Hindlimb muscle (tissue), 1 donor: ENCODE results near the gene KCNIP3. TPM values are rescaled to one million over a fixed set of nuclear protein-coding genes. Genes with fewer than 3 reads are reported as not detected.
"Not testable (repeated sequence)": the region's sequence is repeated elsewhere in the genome, so short reads cannot be mapped to it uniquely, and the experiment has no call there.

Experiments
- DNase-seq: peaks from one replicate; pipeline ENCODE4 v3.0.0-alpha.2; 2013
- polyA plus RNA-seq: library from polyadenylated mRNA; unstranded; fragments of 120-200 nt; gene quantifications from one replicate; pipeline ENCODE4 v1.2.1, GENCODE V29; 2013; ENCODE audit not compliant: insufficient read length

Gene KCNIP3
- 5.8 TPM for polyA plus RNA-seq

- no peak for DNase-seq
Measured at GRCh38 chr2:95296880-95297487, at the start of gene KCNIP3. Gene KCNIP3 (plus strand): TSS chr2:95297347. CDS start chr2:95297439, 92 bp downstream.

GRCh38 chr2:95258271-95258670 is 38.9 kb upstream of the KCNIP3 start:
- no peak for DNase-seq

DNA sequence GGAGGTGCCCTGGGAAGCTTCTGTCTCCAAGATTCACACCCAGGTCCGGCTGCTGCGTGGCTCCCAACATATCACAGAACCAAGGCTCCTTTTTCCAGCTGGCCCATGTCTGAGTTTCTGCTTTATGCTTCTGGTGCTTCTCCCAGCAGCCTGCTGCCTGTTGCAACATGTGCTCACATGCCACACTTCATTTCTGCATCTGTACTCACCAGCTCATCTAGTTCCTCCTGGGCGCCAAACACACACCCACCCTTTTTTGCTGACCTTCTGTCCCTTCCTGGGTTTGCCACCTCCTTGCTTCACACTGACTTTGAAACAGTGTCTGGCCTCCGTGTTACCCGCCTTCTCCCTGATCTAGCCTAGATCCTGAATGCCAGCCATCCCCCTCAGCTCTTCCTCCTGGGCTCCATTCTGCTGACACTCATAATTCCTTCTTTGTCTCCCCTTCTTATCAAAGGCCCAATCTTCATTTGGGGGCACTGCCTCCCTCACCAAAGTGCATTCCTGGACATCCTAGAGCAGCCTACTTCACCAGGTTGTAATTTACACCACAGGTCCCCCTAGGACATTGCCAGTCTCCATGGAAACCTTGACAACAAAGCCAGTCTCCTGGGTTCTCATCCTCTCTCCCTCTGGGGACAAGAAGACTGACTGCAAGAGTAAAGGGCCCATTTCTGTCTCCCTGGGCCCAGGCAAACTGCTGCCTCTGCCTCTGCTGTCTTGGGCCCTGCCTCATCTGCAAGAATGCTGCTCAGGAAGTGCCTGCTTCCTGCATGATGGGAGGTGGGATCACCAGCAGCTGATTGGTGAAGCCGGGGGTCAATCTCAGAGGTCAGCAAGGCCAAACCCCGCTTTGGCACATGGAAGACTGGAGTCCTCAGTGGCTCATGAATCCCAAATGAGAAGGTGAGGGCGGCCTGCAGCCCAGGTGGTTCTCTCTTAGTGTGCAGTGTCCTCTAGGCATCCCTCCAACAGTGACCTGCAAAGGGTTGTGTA is 36.8 kb upstream of the KCNIP3 start:
- no peak for DNase-seq

DNA sequence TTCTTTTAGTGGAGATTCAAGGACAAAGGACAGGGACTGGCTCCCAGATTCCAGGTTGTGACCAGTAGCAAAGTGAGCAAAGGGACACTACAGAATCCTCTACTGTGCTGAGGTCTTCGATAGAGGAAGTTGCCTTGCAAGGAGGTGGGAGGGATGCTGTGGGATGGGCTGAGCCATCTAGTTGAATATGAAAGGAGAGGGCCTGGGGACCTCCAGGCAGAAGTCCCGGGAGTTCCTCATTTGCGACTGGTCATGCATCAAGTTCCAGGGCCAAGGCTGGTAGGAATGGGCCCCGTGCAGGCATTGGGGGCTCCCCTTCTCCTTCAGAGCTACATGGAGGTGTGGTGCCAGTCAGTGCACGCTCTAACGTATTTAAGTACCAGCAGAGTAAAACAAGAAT is 35.5 kb upstream of the KCNIP3 start:
- no peak for DNase-seq

GRCh38 chr2:95262896-95263542 is 34.1 kb upstream of the KCNIP3 start:
- no peak for DNase-seq

- peak; percentile 19 for DNase-seq
Measured at GRCh38 chr2:95264624-95265023, 32.5 kb upstream of the KCNIP3 start.

DNA sequence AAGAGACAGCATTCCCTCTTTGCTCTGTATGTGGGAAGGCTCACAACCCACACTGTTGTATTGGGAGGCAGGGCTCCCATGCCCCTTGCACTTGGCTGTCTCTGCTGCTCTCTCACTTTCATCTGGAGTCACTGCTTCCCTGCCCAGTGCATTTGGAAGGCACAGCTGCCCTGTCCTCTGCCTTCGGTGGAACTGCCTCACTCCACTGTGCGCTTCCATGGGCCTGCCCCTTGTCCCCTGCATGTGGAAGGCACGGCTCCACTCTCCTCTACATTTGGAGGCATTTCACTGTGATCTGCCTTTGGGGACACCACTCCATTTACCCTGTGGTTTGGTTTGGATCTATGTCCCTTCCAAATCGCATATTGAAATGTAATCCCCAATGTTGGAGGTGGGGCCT is 32.0 kb upstream of the KCNIP3 start:
- no peak for DNase-seq

- DNase-seq: no peak
Measured at GRCh38 chr2:95266781-95267430, 30.2 kb upstream of the KCNIP3 start.

DNA sequence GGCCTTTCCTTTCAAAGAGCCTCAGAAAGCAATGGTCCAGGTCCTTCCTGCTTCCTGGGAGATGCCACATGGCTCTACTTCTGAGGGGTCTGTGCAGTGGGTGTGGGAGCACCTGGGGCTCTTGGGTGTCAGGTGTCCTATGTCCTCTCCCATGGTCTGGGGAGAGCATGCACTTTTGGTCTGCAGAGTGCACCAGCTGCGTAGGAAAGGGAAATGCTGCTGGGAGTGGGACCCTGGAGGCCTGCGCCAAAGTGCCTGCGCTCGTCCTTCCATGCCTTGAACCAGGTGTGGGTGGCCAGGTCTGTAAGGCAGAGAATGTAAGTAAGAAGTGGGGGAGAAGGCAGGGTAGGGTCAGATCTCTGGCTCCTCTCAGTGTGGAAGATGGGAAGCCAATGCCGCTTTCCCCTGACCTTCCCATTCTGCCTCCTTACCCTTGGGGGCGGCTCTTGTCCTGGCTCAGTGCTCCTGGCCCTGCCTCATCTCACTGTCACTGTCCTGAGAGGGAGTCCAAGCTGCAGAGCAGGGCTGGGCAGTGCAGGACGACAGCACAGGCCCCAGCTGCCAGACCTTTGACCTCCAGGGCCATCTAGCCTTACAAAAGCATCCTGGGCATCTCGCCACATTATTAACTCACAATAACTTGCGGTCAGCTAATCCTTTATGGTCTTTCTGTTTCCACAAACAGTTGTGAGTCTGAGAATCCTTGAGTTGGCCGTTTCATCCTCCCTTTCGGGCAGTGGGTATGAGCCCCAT is 29.5 kb upstream of the KCNIP3 start:
- DNase-seq: no peak

DNA sequence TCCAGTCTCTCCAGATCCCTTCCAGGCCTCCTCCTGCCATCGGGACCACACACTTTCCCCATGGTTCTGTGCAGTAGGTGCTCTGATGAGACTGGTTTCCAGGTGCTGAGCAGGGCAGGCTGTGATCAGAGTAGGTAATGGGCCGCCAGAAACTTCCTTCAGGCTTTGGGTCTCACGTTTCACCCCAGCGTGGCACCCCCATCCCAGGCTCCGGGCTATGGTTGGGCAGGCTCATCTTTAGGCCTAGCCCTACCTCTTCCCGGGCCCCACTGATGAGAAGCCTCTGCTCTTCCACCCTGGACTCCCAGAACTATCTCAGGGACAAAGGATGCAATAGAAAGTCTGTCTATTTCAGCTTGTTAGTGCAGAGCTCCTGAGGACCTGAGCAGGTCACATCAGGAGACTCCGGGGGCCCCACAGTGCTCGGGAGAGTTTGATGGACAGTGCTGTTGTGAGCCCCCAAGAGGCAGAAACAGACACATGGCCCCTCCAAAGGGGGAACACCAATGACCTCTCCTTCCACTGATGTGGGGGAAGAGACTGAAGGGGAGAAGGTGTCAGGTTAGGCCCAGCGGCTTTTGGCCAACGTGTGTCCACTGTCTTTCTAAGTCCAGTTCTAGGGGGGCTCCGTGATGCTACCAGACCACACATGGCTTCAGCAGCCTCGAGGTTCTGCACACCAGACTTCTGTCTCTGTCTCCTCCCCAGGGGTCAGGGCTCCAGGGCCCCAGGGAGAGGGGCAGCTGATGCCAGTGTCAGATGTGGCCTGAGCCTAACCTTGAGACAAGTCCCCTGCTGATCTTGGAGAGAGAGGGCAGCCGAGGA is 28.7 kb upstream of the KCNIP3 start:
- no peak for DNase-seq

DNA sequence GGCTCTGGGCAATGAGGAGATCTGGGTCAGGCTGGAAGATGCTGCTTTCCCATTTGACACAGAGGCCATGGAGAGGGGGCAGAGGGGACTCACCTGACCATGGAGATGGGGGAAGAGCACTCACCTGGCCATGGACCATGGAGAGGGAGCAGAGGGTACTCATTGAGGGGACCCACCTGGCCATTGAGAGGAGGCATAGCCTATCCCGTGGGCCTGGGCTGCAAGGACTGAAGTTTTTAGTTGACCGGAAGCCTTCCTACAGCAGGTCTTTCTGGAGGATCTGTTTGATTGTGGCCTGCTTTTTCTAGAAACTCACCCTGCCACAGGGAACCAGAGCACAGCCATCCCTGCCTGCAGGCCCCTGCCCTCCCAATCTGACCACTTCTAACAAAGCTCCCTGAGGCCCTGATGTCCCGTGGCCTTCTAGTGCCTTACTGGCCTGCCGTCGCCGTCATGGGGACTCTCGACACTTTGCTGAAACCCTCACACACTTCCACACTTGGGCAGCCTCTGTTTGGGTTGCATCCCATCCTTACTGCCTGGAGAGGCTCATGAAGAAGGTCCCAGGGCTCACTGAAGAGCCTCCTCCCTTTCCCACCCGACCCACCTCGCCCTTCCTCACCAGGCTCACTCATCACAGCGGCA is 28.0 kb upstream of the KCNIP3 start:
- DNase-seq: no peak

DNA sequence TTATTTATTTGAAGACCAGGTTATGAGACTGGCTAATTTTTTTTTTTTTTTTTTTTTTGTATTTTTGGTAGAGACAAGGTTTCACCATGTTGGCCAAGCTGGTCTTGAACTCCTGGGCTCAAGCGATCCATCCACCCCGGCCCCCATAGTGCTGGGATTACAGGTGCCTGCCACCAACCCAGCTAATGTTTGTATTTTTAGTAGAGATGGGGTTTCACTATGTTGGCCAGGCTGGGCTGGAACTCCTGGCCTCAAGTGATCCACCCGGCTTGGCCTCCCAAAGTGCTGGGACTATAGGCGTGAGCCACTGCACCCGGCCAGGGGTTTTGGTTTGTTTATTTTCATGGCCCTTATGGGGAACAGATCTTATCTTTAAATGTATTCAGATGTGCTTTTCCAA is 27.4 kb upstream of the KCNIP3 start:
- not testable (repeated sequence) for DNase-seq

- DNase-seq: no peak
Measured at GRCh38 chr2:95270541-95271081, 26.5 kb upstream of the KCNIP3 start.

GRCh38 chr2:95271381-95271971 is 25.7 kb upstream of the KCNIP3 start:
- no peak for DNase-seq

- no peak for DNase-seq
Measured at GRCh38 chr2:95272299-95272751, 24.8 kb upstream of the KCNIP3 start.

GRCh38 chr2:95272781-95273180 is 24.4 kb upstream of the KCNIP3 start:
- no peak for DNase-seq

DNA sequence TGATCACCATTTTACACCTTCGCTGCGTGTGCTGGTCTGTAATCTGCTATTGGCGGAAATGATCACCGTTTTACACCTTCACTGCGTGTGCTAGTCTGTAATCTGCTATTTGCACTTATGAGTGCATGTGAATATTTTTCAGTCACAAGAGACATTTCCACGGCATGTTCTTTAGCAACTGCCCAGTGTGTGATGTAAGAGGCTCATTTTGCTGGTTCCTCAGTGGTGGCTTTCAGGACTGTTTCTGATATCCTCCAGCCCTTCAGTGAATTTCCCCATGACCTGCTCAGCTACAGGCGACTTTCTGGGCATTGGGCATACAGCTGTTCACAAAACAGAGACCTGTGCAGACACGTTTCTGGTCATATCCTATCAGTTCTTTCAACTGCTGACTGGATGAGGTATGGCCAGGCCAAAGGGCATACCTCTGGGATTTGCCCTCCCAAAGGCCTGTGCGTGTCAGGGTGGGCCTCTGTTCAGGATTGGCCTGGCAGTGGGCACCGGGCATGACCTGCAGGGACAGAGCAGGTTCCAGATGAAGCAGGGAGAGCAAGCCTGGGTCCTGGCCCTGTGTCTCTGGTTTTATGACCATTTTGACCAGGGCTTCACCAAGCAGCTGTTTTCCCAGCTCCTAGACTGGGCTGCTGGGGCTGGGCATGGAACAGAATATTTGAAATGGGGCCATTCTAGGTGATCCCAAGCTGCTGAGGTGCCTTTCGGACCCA is 23.4 kb upstream of the KCNIP3 start:
- no peak for DNase-seq

- no peak for DNase-seq
Measured at GRCh38 chr2:95274291-95275150, 22.6 kb upstream of the KCNIP3 start, which contains the start of gene PROM2. Gene PROM2 (plus strand): TSS chr2:95274449. CDS start chr2:95274586, 137 bp downstream.
